Left cardiac atrium (tissue), 4 donors: ENCODE measurements around the gene SNX9. TPM values are rescaled to one million over a fixed set of nuclear protein-coding genes. Genes with fewer than 3 reads are reported as not detected.
A peak's percentile ranks its signal among the peaks of the same experiment; 100 is the strongest.

ENCODE experiments used
- ATAC-seq, 2 donors: fragments of 200-7000 bp; cut with Tn5 transposase; one replicate each; pipeline ENCODE4 v1.9.1; 2020; ENCODE audit warnings: mild to moderate bottlenecking in 2 of 2, moderate library complexity in 2 of 2
- DNase-seq: peaks from one replicate; pipeline ENCODE4 v3.0.0-alpha.2; 2020
- intact Hi-C, 2 donors: fragments of 100-400 bp; cut with DNase I; formaldehyde crosslinking; loops; one replicate each; pipeline versions ENCODE4 v1.14.1 to v1.15.1; 2022 to 2023
- total RNA-seq, 2 donors: library from RNA; stranded (reverse); fragmentation: NEBNext Ultra II Directional; extraction: Animal tissue kit (Norgen Biotek cat#: 25700); gene quantifications; one replicate each; pipeline ENCODE4 v1.2.1, GENCODE V29; 2021
- donor health status: DM: no; HTN: yes; CAD: no.
- donor health status: DM: no; HTN: yes; CAD: no; lungs with severe emphysema.
- donor health status: DM: yes; HTN: yes; CAD: no.
- donor health status: Dilated cardiomyopathy.

Gene SNX9
- total RNA-seq, 2 donors from 2014 or later = 37.7 to 39.9 TPM

DNA sequence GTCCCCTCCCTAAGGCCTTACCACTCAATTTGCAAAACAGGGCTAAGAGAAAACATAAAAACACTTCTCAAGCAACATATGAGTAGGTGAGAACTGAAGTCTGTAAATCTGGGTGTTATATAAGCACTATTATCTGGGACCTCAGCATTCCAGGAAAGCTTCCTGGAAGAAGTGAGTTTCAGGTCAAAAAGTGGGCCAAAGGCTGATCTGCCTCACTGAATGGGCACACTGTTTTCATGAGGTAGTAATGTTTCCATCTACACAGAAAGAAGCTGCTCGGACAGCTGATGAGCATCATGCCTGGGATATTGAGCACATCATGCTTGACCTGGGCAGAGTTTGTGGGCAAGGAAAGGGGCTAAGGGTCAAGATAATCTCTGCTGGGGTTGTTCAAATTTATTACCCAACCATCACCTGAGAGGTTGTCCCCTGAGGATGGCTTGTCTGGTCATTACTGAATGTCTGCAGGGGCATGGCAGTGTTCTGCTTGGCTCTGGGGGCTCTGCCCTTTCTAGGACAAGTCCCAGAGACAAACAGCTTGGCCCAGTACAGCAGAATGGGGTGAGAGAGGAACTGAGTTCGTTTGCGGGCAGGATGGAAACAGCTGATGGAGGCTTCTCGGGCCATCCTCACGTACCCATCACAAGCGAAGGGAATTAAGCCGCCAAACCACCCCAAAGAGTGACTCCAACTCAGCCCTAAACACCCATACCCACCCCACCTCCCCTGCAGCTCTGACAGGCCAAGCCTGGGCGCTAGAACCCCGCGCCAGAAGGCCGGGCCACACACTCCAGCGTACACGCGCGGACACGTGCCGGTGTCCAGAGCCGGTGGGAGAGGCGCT, 157.5 kb downstream of the SNX9 start:
- peak; percentile 13 to 29 for ATAC-seq
- peak; percentile 42 for DNase-seq
- intact Hi-C loops = loop anchor here (5.0 kb wide), 2 partner anchors 62 to 92 kb away; no protein-coding TSS in a partner anchor

DNA sequence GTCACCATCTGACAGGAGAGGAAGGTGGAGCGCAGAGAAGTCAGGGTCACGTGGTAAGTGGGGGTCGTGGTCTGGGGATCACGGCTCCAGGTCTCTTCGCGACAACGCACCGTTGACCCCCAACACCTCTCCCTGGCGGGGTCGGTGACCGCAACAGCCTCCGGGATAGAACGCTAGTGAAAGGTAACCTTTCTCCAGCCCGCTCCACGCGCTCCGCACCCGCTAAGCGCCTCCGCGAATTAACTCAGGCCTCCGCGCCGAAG, 158.0 kb downstream of the SNX9 start:
- DNase-seq = no peak
- no peak for ATAC-seq
- intact Hi-C loops = loop anchor here (5.0 kb wide), 2 partner anchors 61 to 91 kb away; no protein-coding TSS in a partner anchor

DNA sequence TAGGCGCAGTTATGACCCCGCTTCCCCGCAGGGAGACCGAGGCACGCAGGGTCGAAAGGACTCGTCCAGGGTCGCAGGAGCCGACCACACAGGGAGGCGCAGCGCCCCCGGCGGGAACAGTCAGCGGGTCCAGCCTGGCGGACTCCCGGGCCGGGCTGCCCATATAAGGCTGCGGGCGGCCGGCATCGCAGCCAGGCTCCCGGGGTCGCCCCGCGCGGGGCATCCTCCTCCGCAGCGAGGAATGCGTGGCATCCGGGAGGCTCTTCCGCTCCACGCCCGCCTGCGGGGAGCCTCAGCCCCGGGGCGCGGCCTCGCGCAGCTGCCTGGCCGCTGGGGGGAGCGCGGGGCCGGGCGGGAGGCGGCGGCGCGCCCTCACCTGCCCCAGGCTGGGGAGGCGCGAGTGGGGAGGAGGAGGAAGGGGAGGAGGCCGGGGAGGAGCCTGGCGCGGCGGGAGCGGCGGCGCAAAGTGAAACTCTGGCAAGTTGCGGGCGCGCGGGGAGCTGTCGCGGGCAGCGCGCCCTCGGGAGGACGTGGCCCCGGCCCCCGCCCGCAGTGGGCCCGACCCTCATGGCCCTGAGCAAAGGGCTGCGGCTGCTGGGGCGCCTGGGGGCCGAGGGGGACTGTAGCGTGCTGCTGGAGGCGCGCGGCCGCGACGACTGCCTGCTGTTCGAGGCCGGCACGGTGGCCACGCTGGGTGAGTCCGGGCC, 158.5 kb downstream of the SNX9 start, which contains the start of gene SYNJ2:
Gene SYNJ2, plus strand, starts transcription at position 469 of the 707 bp plus-strand sequence. Its CDS starts 99 bp downstream, at position 568.
- intact Hi-C loops = loop anchor here (2.0 to 5.0 kb wide), 3 partner anchors 61 to 91 kb away; no protein-coding TSS in a partner anchor
- DNase-seq = peak; percentile 82
- ATAC-seq = peak; percentile 91 to 93

DNA sequence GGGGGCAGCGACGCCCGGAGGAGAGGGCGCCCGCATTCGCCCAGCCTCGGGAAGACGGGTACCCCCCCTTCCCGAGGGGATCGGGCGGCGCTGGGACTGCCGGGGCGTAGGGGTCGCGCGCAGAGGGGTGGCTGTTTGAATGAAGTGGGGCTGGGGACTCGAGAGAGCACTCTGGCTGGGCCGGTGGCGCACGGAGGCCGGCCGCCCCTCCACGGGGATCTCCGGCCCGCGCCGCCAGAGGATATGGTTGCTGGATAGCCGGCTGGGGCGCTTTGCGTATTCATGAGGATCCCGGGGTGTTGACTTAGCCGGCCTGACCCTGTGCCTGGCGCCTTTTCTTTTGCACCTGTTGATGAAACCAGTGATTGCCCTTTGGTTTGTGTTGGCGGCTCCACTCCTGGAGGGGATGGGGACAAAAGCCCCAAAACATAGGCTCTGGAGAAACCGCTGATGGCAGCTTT, 159.1 kb downstream of the SNX9 start:
- DNase-seq (peak; percentile 60), ATAC-seq (peak; percentile 42 to 46)
- intact Hi-C loops = loop anchor here (2.0 to 5.0 kb wide), 3 partner anchors 60 to 91 kb away; no protein-coding TSS in a partner anchor

DNA sequence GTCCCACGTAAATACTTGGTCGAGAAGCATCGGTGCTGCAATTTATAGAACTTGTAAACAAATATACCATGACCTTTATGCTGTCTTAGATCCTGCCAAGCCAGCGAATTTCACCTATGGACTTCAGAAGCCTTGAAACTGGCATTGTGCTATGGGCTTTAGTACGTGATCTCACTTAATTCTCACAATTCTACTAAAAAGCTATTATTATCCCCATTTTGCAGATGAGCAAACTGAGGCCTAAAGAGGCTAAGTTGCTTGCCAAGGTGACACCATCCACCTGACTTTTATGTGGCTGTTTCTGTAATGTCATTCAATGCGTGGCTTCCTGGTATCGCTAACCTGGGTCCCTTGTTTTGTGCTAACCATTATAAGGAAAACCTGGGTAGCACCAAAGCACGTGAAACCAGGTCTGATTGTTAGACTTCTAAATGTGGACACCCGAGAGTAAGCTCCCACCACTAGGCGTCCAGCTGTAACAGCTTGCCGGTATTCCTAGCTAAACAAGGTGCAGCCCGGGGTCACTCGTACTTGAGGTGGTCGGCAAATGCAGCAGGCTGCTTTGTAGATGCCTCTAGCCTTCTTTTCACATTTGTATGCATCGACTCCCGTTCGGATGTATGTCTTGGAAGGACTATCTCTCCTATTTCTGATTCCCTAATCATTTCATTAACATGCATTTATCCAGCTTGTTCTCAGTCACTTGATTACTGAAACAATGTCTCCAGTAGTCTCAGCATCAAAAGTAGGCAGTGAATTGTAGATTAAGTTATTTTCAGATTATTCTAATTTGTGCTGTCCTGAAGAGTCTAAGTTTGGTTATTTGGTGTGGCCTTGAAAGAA, 159.7 kb downstream of the SNX9 start:
- no peak for ATAC-seq
- DNase-seq = no peak
- intact Hi-C loops = loop anchor here (2.0 to 5.0 kb wide), 3 partner anchors 60 to 90 kb away; no protein-coding TSS in a partner anchor

DNA sequence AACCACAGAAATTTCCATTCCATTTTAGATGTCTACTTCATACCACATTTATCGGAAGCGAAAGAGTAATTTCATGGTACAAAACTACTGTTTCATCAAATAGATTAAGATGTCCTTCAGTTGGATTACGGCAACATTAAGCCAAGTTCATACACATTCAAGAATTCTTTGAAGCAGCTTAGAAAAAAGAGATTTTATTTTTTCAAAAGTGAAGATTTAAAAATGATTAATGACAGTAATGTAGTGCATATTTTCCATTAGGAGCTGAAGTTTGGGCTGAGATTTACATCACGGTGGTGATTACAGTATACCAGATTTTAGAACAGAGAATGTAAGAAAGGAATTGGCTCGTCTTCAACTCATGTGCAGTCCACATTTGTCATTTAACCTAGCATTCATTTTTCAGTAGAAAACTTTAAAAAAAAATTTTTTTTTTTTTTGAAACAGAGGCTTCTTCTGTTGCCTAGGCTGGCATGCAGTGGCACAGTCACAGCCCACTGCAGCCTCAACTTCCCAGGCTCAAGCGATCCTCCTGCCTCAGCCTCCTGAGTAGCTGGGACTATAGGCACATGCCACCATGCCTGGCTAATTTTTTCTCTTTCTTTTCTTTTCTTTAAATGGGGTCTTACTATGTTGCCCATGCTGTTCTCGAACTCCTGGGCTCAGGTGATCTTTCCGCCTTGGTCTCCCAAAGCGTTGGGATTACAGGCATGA, 160.5 kb downstream of the SNX9 start:
- DNase-seq (no peak), ATAC-seq (no peak)
- intact Hi-C loops = loop anchor here (2.0 to 5.0 kb wide), 3 partner anchors 59 to 89 kb away; no protein-coding TSS in a partner anchor

DNA sequence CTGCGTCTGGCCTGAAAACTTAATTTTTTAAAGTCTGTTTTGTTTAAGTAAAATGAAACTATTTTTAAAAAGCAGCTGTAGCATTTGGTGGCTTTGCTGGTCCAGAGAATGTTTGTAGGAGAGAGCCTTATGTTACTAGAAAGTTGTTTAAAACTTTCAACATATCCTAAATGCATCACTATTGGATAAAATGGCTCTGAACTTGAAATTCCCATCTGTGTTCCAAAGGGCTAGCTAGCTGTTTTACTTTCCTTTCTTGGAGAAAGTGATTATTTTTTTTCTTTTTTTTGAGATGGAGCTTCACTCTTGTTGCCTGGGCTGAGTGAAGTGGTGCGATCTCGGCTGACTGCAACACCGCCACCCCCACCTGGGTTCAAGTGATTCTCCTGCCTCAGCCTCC, 161.1 kb downstream of the SNX9 start:
- ATAC-seq (no peak), DNase-seq (no peak)
- intact Hi-C loops = loop anchor here (5.0 kb wide), 2 partner anchors 58 to 88 kb away; no protein-coding TSS in a partner anchor

DNA sequence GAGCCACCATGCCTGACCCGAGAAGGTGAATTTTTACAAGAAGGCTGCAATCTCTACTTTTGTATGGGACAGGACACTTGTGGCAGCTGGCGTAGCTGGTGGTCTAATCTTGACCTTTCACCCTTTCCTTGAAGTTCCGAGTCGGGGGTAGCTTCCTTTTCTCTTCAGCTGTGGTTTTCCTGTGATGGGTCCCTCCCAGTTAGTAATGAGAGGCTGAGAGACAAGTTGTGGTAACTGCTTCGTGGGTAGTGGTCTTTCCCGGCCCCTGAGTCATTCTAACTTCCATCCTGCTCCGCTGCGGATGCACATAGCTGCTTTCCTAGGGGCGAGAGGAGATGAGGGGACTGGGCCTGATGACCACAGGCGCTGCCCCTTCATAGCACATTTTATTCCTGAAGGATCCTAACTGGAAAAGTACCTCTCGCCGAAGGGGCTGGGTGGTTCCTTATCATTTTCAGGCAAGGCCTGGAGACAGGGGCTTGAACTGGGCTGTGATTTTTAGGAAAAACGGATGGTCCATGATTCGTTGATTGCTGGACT, 161.7 kb downstream of the SNX9 start:
- intact Hi-C loops = loop anchor here (5.0 kb wide), 3 partner anchors 38 to 88 kb away; no protein-coding TSS in a partner anchor
- DNase-seq = no peak
- ATAC-seq = no peak

DNA sequence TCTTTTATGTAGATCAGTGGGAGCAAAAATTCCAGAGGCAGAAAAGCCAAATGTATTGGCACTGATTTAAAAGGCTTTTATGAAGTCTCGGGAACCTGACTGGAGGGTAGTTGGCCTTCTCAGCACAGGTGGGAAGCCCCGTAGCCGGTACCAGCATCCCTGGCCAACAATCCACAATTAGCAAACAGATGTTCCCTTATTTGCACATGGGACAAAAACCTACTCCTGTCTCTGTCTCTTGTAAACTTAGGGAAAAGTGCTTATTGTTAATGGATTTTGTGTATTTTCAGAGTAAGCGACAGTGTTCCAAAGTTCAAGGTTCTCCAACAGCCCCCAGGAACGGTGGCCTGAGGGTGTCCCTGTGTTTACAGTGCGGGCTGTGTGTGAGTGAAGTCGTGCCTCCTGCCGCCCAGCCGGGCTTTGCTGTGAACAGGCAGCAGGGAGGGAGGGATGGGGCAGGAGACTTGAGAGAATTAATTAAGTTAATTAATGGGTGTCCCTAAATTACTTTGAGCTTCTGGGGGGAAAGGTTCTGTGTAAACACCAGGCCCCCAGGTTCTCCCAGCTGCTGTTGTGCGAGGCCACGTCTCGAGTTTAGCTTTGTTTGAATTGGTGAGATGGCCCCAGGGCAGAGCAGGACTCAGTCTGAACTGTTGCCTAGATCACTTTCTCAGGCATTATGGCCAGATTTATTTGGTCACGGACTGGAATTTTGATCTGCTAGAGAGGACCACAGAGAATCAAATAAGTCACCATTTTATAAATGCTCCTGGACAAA, 162.5 kb downstream of the SNX9 start:
- DNase-seq = no peak
- no peak for ATAC-seq
- intact Hi-C loops = loop anchor here in 1 of 2 donors (5.0 kb wide), 1 partner anchor 37 kb away; no protein-coding TSS in a partner anchor

DNA sequence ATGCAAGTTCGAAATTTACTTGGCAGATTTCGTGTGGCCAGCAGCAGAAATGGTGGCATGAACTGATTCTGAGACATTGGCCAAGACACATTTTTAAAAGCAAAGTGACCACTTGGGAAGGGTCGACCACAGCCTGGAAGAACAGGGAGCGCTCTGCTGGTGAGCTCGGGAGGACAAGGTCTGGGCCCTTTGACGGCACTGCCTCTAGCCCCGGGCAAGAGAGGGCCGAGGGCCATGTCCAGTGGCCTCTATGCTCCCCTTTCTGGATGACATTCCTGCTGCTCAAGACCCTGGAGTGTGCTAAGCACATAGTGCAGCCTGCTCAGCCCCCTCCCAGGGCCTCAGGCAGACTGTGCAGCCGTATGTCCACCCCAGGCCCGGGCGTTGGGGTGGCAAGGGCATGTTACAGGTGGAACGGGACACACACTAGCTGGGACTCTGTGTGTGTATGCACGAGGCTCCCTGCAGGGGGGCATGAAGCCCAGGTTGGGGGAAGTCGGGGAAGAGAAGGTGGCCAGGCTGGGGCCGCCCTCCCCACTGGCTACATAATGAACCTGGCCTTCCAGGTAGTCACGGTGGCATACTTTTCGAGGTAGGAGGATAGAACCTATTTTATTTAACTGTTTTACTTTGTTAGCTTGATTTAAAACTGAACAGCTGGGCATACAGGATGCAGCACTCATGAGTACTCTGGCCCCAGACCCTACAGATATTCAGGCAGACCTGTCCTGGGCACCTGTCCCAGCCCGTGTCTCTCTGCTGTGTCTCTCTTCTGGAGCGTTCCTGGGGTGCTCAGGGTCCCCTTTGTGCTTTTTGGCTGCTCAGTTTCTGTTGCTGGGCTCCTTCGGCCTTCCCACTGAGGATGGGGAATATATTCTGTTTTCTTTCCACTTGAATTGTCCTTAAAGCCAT, 165.0 kb downstream of the SNX9 start:
- intact Hi-C loops = loop anchor here in 1 of 2 donors (5.0 kb wide), 1 partner anchor 34 kb away; no protein-coding TSS in a partner anchor
- ATAC-seq = no peak
- DNase-seq = peak; percentile 11

DNA sequence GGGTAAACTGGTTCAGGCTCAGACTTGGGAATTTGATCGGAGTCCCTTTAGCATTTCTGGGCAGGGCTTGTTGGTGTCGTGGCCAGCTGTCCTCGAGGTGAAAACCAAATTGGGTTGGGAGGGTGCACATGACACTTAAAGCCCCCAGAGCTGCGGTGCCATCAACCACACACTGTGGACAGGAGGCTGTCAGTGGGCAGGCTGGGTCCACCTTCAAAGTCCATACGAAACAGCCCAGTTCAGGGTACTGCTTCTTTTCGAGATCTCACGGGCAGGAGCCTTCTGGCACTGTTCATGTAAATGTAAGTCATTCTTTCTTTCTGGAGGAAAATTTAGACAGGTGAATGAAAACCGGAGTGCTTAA, 165.6 kb downstream of the SNX9 start:
- peak; percentile 5 for DNase-seq
- intact Hi-C loops = loop anchor here in 1 of 2 donors (5.0 kb wide), 1 partner anchor 34 kb away; no protein-coding TSS in a partner anchor
- no peak for ATAC-seq

DNA sequence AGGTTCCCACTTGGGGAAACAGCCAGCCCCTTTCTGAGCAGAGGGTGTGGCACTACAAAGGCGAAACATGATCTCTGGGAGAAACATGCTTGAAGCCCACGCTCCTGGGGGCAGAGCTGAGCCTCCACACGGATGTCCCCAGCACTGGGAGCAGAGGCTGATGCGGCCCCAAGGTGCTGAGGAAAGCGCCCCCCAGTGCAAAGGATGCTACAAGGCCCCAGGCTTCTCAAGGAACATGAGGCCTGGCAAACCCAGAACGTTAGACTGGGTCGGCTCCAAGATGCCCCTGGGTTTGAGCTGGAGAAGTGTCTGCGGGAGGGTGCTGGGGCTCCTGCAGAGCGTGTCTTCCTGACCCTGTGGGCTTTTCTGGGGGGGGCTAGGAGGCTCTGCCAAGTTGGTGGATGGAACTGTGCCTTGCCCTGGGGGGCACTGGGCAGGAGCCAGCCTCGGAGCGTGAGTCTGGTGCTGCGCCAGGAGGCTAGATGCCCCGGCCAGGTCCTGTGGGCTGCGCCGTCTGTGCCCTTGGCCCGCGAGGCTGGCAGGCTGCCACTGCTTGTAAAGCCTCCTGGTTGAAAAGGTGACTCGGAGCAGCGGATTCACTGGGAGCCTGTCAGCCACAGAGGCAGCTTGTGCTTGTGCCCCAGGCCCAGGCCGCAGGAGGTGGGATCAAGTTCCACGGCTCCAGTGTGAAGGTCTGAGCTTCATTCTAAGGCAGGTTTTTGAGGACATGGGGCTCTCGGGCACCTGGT, 166.7 kb downstream of the SNX9 start:
- intact Hi-C loops = loop anchor here in 1 of 2 donors (5.0 kb wide), 1 partner anchor 33 kb away; no protein-coding TSS in a partner anchor
- ATAC-seq (peak; percentile 79 to 87), DNase-seq (peak; percentile 78)

DNA sequence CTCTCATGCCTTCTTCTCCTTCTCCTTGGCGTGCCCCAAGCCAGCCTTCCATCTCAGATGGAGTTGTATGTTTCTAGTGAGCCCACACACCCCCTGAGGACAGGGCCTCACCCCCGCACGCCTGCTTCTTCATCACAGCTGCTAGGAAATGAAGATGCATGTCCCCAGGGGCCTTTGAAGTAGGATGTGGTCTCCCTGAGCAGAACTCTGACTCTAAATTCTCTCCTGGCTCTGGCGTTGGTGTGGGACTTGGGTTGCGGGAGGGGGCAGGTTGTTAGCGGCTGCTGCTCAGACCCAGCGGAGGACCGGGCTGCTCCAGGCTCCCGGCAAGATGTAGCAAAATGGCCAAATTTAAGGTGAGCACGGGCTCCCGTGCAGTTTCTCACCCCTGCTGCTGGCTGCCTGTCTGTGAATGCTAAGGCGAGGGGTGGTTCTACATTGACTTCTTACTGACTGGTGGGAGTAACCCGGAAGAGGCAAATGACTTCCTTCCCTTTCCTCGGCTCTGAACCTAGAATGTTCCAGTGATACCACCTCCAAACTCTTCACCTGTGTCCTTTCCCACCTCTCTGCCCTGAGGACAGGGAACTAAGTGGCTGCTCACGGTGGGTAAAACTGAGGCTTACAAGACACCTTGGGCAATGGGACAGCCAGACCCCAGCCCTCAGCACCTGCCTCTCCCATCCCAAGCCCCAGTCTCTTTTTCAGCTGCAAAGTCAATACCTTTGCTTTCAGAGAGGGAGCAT, 167.4 kb downstream of the SNX9 start:
- ATAC-seq (peak in 1 of 2 donors; percentile 5), DNase-seq (peak; percentile 16)
- intact Hi-C loops = no loop called here

DNA sequence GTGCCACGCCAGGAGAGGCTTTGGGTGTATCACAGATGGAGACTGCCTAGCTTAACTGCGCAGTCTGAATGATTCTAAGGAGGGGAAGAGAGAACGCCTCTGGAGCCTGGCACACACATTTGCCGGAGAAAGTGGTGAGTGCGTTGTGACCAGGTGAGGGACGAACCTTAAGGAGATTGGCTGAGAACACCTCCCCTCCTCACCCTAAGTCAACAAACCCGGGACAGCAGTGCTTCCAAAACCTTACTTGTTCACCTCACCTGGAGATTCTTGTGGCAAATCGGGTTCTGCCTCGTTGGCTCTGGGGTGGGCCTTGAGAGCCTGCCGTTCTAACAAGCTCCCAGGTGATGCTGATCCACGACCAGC, 168.0 kb downstream of the SNX9 start:
- DNase-seq (peak; percentile 7), ATAC-seq (no peak)
- intact Hi-C loops = no loop called here

DNA sequence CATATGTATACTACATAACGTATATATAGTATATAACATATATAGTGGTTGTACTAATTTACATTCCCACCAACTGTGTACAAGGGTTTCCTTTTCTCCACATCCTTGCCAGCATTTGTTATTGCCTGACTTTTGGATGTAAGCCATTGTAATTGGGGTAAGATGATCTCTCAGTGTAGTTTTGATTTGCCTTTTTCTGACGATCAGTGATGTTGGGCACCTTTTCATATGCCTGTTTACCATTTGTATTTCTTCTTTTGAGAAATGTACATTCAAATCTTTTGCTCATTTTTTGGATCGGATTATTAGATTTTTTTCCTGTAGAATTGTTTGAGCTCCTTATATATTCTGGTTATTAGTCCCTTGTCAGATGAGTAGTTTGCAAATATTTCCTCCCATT, 170.0 kb downstream of the SNX9 start:
- no peak for ATAC-seq
- no peak for DNase-seq
- intact Hi-C loops = no loop called here
